ENCODE results near the gene TGFBI.

Gene TGFBI

DNA sequence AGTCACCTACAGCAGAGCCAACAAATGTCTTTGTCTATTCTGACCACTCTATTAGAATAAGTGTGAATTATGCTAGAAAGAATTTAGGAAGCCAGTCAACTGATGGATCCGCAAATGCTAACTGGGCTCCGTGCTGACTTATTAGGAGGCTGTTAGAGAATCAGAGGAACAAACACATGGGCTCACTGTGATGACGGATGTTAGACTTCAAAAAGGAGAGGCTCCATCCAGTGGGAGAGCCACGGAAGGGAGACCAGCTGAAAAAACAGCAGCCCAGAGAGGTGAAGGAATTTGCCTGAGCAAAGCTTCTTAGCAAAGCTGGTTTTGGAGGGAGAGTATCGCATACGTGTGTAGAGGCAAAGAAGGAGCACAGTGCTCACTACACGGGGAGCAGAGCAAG, 5.8 kb upstream of the TGFBI start:
- Histone ChIP-seq H3K4me1 (ENCODE audit: control extremely low read depth in 1 of 4, control insufficient read depth in 4 of 4, insufficient read depth in 4 of 4, low read length in 3 of 4) (peaks cover 0 to 17% (median 7%) of the 10 kb centered on the region in 4 experiments), H3K27ac (ENCODE audit: insufficient read depth in 1 of 2, low read depth in 1 of 2, low read length in 2 of 2, poor library complexity in 1 of 2, severe bottlenecking in 2 of 2) (no peak overlapping the region), H3K36me3 (ENCODE audit: control insufficient read depth in 4 of 4, insufficient read depth in 4 of 4, low read length in 3 of 4) (no peaks in the 10 kb centered on the region), H3K27me3 (replicated peaks in 2 of 5; ENCODE audit: control insufficient read depth in 4 of 5, insufficient read depth in 5 of 5, low read length in 4 of 5) (peaks cover 0 to 22% (median 5%) of the 10 kb centered on the region in 5 experiments), H3K4me3 (ENCODE audit: control insufficient read depth in 1 of 7, extremely low read depth in 1 of 7, insufficient read depth in 4 of 7, low read depth in 2 of 7, low read length in 6 of 7) (no peak overlapping the region), H3K9me3 (ENCODE audit: control extremely low read depth in 1 of 5, control insufficient read depth in 4 of 5, insufficient read depth in 2 of 5, low read depth in 1 of 5, low read length in 4 of 5) (no peaks in the 10 kb centered on the region)
- 100% methylated on average over 7 of the region's 7 CpGs for WGBS (ENCODE audit: insufficient coverage)
- no peak for DNase-seq
- POLR2A ChIA-PET = no interaction called here
- CTCF ChIA-PET = interaction anchor here (1.0 kb wide), 1 partner anchor 67 kb away, joined by 3 read pairs; no protein-coding TSS in a partner anchor

DNA sequence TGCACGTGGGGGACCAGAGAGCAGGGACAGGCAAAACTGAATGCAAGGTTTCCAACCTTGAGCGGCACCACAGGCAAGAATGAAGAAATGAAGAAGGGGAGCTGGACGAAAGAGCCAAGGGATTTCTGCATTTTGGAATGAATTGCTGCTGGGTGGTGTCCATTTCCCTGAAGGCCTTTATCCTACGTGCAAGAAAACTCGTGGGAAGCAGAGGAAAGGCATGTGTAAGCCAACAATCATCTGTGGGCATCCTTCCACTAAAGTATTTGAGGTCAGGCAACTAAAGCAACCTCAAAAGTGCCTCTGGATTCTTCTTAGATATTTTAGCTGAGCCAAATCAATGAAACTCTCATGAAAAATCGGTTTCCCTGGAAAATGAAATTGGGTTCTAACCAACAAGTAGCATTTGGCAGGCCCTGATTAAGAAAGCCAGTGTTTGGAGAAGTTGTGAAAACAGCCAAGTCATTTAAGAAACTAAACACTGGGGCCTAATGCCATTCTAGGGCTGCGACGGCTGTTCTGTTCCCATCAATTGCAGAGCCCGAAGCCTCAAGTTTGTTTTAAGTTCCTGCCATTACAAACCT, 4.7 kb upstream of the TGFBI start:
- POLR2A ChIA-PET = no interaction called here
- H3K27ac ChIP-seq (ENCODE audit: insufficient read depth in 1 of 2, low read depth in 1 of 2, low read length in 2 of 2, poor library complexity in 1 of 2, severe bottlenecking in 2 of 2) = no peak overlapping the region

DNA sequence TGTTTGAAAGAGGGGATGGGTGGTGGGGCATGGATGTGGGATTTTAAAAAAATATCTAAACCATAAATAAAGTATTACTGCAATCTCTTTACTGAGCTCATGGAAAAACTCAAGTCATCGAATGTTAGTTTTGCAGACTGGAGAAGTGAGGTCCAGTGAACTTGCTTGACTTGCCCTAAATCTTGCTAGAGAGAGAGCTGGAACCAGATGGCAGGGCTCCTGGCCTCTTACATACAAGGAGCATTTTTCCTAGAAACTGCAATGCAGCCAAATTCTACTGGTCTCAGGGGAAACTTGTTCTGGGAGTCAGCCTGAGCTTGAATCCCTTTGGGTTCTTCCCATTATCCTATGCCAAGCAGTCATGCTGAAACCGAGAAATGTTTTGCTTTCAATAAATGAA, 2.9 kb upstream of the TGFBI start:
- Histone ChIP-seq H3K36me3 (ENCODE audit: control insufficient read depth in 4 of 4, insufficient read depth in 4 of 4, low read length in 3 of 4) (no peaks in the 10 kb centered on the region), H3K9me3 (ENCODE audit: control extremely low read depth in 1 of 5, control insufficient read depth in 4 of 5, insufficient read depth in 2 of 5, low read depth in 1 of 5, low read length in 4 of 5) (no peaks in the 10 kb centered on the region), H3K27me3 (replicated peaks in 2 of 5; ENCODE audit: control insufficient read depth in 4 of 5, insufficient read depth in 5 of 5, low read length in 4 of 5) (peaks cover 0 to 51% (median 10%) of the 10 kb centered on the region in 5 experiments), H3K4me3 (ENCODE audit: control insufficient read depth in 1 of 7, extremely low read depth in 1 of 7, insufficient read depth in 4 of 7, low read depth in 2 of 7, low read length in 6 of 7) (no peak overlapping the region), H3K27ac (ENCODE audit: insufficient read depth in 1 of 2, low read depth in 1 of 2, low read length in 2 of 2, poor library complexity in 1 of 2, severe bottlenecking in 2 of 2) (no peak overlapping the region), H3K4me1 (ENCODE audit: control extremely low read depth in 1 of 4, control insufficient read depth in 4 of 4, insufficient read depth in 4 of 4, low read length in 3 of 4) (peaks cover 0 to 24% (median 13%) of the 10 kb centered on the region in 4 experiments)
- WGBS (ENCODE audit: insufficient coverage) = 86% methylated on average over 1 of the region's 2 CpGs
- CTCF ChIA-PET = interaction anchor here (1.2 to 2.6 kb wide), 4 partner anchors 10 to 29 kb away, joined by 3 to 8 read pairs (median 5); no protein-coding TSS in a partner anchor
- no peak for DNase-seq
- POLR2A ChIA-PET = no interaction called here

More for the DNA sequence above, 4.7 kb upstream of the TGFBI start:
- CTCF ChIA-PET = interaction anchor here (0.8 to 1.6 kb wide), 2 partner anchors 15 to 30 kb away, joined by 3 read pairs; no protein-coding TSS in a partner anchor
- H3K4me3 ChIP-seq (ENCODE audit: control insufficient read depth in 1 of 7, extremely low read depth in 1 of 7, insufficient read depth in 4 of 7, low read depth in 2 of 7, low read length in 6 of 7) = no peak overlapping the region
- peak in 2 of 3 donors; percentile 60 to 66 for DNase-seq
- H3K36me3 ChIP-seq (ENCODE audit: control insufficient read depth in 4 of 4, insufficient read depth in 4 of 4, low read length in 3 of 4) = no peaks in the 10 kb centered on the region
- no peaks in the 10 kb centered on the region for H3K9me3 ChIP-seq (ENCODE audit: control extremely low read depth in 1 of 5, control insufficient read depth in 4 of 5, insufficient read depth in 2 of 5, low read depth in 1 of 5, low read length in 4 of 5)
- peaks cover 0 to 33% (median 5%) of the 10 kb centered on the region in 5 experiments for H3K27me3 ChIP-seq (replicated peaks in 2 of 5; ENCODE audit: control insufficient read depth in 4 of 5, insufficient read depth in 5 of 5, low read length in 4 of 5)
- WGBS (ENCODE audit: insufficient coverage) = 51% methylated on average over 7 of the region's 9 CpGs
- H3K4me1 ChIP-seq (ENCODE audit: control extremely low read depth in 1 of 4, control insufficient read depth in 4 of 4, insufficient read depth in 4 of 4, low read length in 3 of 4) = peaks cover 0 to 25% (median 14%) of the 10 kb centered on the region in 4 experiments

DNA sequence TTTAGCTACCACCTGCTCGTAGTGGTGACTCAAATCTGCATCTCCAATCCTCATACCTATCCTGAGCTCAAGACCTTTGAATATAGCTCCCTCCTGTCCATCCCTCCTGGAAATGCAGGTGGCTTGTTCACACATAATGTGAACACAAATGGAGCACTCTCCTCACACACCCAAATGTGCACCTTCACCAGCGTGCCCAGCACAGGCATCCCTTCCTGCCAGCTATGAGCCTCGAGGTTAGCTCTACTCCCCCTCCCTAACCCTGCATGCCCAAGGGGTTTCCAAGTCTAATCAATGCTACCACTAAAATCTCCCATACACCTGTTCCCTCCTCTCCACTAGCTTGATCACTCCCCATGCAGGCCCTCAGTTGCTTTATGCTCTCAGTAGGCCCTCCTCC, 2.2 kb upstream of the TGFBI start:
- H3K27me3 ChIP-seq (replicated peaks in 2 of 5; ENCODE audit: control insufficient read depth in 4 of 5, insufficient read depth in 5 of 5, low read length in 4 of 5) = peaks cover 0 to 57% (median 10%) of the 10 kb centered on the region in 5 experiments
- H3K27ac ChIP-seq (ENCODE audit: insufficient read depth in 1 of 2, low read depth in 1 of 2, low read length in 2 of 2, poor library complexity in 1 of 2, severe bottlenecking in 2 of 2) = no peak overlapping the region
- DNase-seq = no peak
- H3K36me3 ChIP-seq (ENCODE audit: control insufficient read depth in 4 of 4, insufficient read depth in 4 of 4, low read length in 3 of 4) = no peaks in the 10 kb centered on the region
- no peak overlapping the region for H3K4me3 ChIP-seq (ENCODE audit: control insufficient read depth in 1 of 7, extremely low read depth in 1 of 7, insufficient read depth in 4 of 7, low read depth in 2 of 7, low read length in 6 of 7)
- 96% methylated on average over 3 of the region's 3 CpGs for WGBS (ENCODE audit: insufficient coverage)
- no peaks in the 10 kb centered on the region for H3K9me3 ChIP-seq (ENCODE audit: control extremely low read depth in 1 of 5, control insufficient read depth in 4 of 5, insufficient read depth in 2 of 5, low read depth in 1 of 5, low read length in 4 of 5)
- ChIA-PET POLR2A (no interaction called here), CTCF (interaction anchor here (1.2 to 2.6 kb wide), 4 partner anchors 9 to 28 kb away, joined by 3 to 8 read pairs (median 5); no protein-coding TSS in a partner anchor)
- H3K4me1 ChIP-seq (ENCODE audit: control extremely low read depth in 1 of 4, control insufficient read depth in 4 of 4, insufficient read depth in 4 of 4, low read length in 3 of 4) = peaks cover 0 to 17% (median 11%) of the 10 kb centered on the region in 4 experiments

DNA sequence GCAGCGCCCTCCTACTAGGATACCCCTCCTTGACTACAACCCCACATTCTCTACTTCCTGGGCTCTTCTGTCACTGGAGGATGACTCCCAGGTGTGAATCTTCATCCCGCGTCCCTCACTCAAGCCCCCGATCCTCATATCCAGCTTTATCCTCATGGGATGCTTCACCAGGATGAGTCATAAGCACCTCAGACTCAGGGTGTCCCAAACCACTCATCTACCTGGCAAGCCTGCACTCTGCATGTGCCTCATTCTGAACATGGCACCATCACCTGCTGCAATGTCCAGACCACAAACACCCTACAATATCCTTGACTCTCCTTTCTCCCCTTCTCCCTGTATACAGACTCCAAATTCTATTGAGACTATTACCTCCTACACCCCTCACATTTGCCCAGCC, 1.5 kb upstream of the TGFBI start:
- peaks cover 0 to 19% (median 11%) of the 10 kb centered on the region in 4 experiments for H3K4me1 ChIP-seq (ENCODE audit: control extremely low read depth in 1 of 4, control insufficient read depth in 4 of 4, insufficient read depth in 4 of 4, low read length in 3 of 4)
- H3K27me3 ChIP-seq (replicated peaks in 2 of 5; ENCODE audit: control insufficient read depth in 4 of 5, insufficient read depth in 5 of 5, low read length in 4 of 5) = peaks cover 0 to 61% (median 10%) of the 10 kb centered on the region in 5 experiments
- no peaks in the 10 kb centered on the region for H3K9me3 ChIP-seq (ENCODE audit: control extremely low read depth in 1 of 5, control insufficient read depth in 4 of 5, insufficient read depth in 2 of 5, low read depth in 1 of 5, low read length in 4 of 5)
- CTCF ChIA-PET = interaction anchor here (1.2 to 2.6 kb wide), 2 partner anchors 19 to 51 kb away, joined by 4 to 8 read pairs; no protein-coding TSS in a partner anchor
- no peaks in the 10 kb centered on the region for H3K36me3 ChIP-seq (ENCODE audit: control insufficient read depth in 4 of 4, insufficient read depth in 4 of 4, low read length in 3 of 4)
- 91% methylated on average over 4 of the region's 4 CpGs for WGBS (ENCODE audit: insufficient coverage)
- no peak overlapping the region for H3K4me3 ChIP-seq (ENCODE audit: control insufficient read depth in 1 of 7, extremely low read depth in 1 of 7, insufficient read depth in 4 of 7, low read depth in 2 of 7, low read length in 6 of 7)
- POLR2A ChIA-PET = no interaction called here
- H3K27ac ChIP-seq (ENCODE audit: insufficient read depth in 1 of 2, low read depth in 1 of 2, low read length in 2 of 2, poor library complexity in 1 of 2, severe bottlenecking in 2 of 2) = no peak overlapping the region
- DNase-seq = no peak

DNA sequence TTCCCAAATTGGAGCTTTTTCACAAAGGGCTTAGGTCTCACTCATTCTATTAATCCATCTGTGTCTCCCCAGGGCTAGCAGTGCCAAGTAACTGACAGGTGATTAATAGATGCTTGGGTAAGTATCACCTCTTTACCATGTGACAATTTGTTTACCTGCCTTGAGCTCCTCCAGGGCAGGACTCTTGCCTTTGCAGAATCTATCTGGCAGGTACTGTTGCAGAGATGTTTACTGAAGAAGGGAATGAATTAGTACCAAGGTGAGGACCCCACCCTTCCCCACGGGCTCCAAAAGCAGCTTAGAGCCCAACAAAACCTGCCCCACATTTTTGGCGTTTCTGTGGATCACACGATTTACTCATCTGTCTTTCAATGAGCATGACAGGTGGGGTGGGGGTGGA, 698 bp upstream of the TGFBI start:
- ChIA-PET POLR2A (no interaction called here), CTCF (interaction anchor here (1.2 to 2.6 kb wide), 4 partner anchors 8 to 50 kb away, joined by 3 to 8 read pairs (median 4); no protein-coding TSS in a partner anchor)
- Histone ChIP-seq H3K4me3 (ENCODE audit: control insufficient read depth in 1 of 7, extremely low read depth in 1 of 7, insufficient read depth in 4 of 7, low read depth in 2 of 7, low read length in 6 of 7) (no peak overlapping the region), H3K27ac (ENCODE audit: insufficient read depth in 1 of 2, low read depth in 1 of 2, low read length in 2 of 2, poor library complexity in 1 of 2, severe bottlenecking in 2 of 2) (no peak overlapping the region), H3K27me3 (replicated peaks in 2 of 5; ENCODE audit: control insufficient read depth in 4 of 5, insufficient read depth in 5 of 5, low read length in 4 of 5) (peaks cover 0 to 67% (median 10%) of the 10 kb centered on the region in 5 experiments), H3K4me1 (ENCODE audit: control extremely low read depth in 1 of 4, control insufficient read depth in 4 of 4, insufficient read depth in 4 of 4, low read length in 3 of 4) (peaks cover 0 to 27% (median 11%) of the 10 kb centered on the region in 4 experiments), H3K9me3 (ENCODE audit: control extremely low read depth in 1 of 5, control insufficient read depth in 4 of 5, insufficient read depth in 2 of 5, low read depth in 1 of 5, low read length in 4 of 5) (no peaks in the 10 kb centered on the region), H3K36me3 (ENCODE audit: control insufficient read depth in 4 of 4, insufficient read depth in 4 of 4, low read length in 3 of 4) (no peaks in the 10 kb centered on the region)
- 71% methylated on average over 1 of the region's 3 CpGs for WGBS (ENCODE audit: insufficient coverage)
- no peak for DNase-seq

DNA sequence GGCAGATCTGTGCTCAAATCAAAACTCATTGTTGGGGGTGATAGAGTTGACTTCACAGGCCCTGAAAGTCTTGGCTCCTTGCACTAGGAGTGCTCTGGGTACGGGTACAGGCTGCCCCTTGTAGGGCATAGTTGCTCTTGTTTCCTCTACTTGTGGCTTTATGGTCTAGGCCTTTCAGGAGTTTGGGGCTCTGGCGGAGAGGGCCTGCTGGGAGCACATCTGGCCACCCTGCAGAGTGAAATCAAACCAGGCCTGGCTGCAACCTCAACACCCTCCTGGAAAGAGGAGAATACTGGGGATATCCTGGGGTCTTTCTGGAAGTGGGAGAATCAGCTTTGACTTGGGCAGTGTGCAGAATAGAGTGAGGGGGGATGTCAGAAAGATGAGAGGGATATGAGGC, 1.5 kb downstream of the TGFBI start:
- H3K4me1 ChIP-seq (ENCODE audit: control extremely low read depth in 1 of 4, control insufficient read depth in 4 of 4, insufficient read depth in 4 of 4, low read length in 3 of 4) = peaks cover 0 to 36% (median 9%) of the 10 kb centered on the region in 4 experiments
- H3K9me3 ChIP-seq (ENCODE audit: control extremely low read depth in 1 of 5, control insufficient read depth in 4 of 5, insufficient read depth in 2 of 5, low read depth in 1 of 5, low read length in 4 of 5) = no peaks in the 10 kb centered on the region
- ChIA-PET POLR2A (no interaction called here), CTCF (interaction anchor here (1.1 to 2.0 kb wide), 3 partner anchors 11 to 53 kb away, joined by 4 to 6 read pairs (median 5); no protein-coding TSS in a partner anchor)
- 44% methylated on average over 1 of the region's 2 CpGs for WGBS (ENCODE audit: insufficient coverage)
- H3K27me3 ChIP-seq (replicated peaks in 2 of 5; ENCODE audit: control insufficient read depth in 4 of 5, insufficient read depth in 5 of 5, low read length in 4 of 5) = peaks cover 0 to 67% (median 10%) of the 10 kb centered on the region in 5 experiments
- no peak overlapping the region for H3K4me3 ChIP-seq (ENCODE audit: control insufficient read depth in 1 of 7, extremely low read depth in 1 of 7, insufficient read depth in 4 of 7, low read depth in 2 of 7, low read length in 6 of 7)
- no peak for DNase-seq
- no peaks in the 10 kb centered on the region for H3K36me3 ChIP-seq (ENCODE audit: control insufficient read depth in 4 of 4, insufficient read depth in 4 of 4, low read length in 3 of 4)
- no peak overlapping the region for H3K27ac ChIP-seq (ENCODE audit: insufficient read depth in 1 of 2, low read depth in 1 of 2, low read length in 2 of 2, poor library complexity in 1 of 2, severe bottlenecking in 2 of 2)

All from common myeloid progenitor, CD34-positive (primary cell).